ENCODE data around the gene PTPRN2.

PTPRN2 gene

GRCh38 chr7:157622000-157622399, 965.6 kb downstream of the PTPRN2 start:
- no peak overlapping the region for H3K4me3 ChIP-seq (ENCODE audit: low read depth, low read length)
- in situ Hi-C loops (cut with HindIII; ENCODE audit: low sequenced_read_pairs) = no loop called here
- no peak for TF ChIP-seq CTCF (IDR thresholded peaks at IDR 0.05; ENCODE audit: low read depth, low read length, missing control alignments)
- DNase-seq (ENCODE audit: low read depth) = no peak

GRCh38 chr7:157621131-157621681, 966.4 kb downstream of the PTPRN2 start:
- TF ChIP-seq CTCF (IDR thresholded peaks at IDR 0.05; ENCODE audit: low read depth, low read length, missing control alignments) = no peak
- no peak overlapping the region for H3K4me3 ChIP-seq (ENCODE audit: low read depth, low read length)
- in situ Hi-C loops (cut with HindIII; ENCODE audit: low sequenced_read_pairs) = no loop called here
- no peak for DNase-seq (ENCODE audit: low read depth)

GRCh38 chr7:157620616-157621015, 967.0 kb downstream of the PTPRN2 start:
- no peak for TF ChIP-seq CTCF (IDR thresholded peaks at IDR 0.05; ENCODE audit: low read depth, low read length, missing control alignments)
- in situ Hi-C loops (cut with HindIII; ENCODE audit: low sequenced_read_pairs) = no loop called here
- DNase-seq (ENCODE audit: low read depth) = no peak
- no peak overlapping the region for H3K4me3 ChIP-seq (ENCODE audit: low read depth, low read length)

- in situ Hi-C loops (cut with HindIII; ENCODE audit: low sequenced_read_pairs) = no loop called here
- TF ChIP-seq CTCF (IDR thresholded peaks at IDR 0.05; ENCODE audit: low read depth, low read length, missing control alignments) = no peak
- no peak for DNase-seq (ENCODE audit: low read depth)
- H3K4me3 ChIP-seq (ENCODE audit: low read depth, low read length) = no peak overlapping the region
These were observed 967.7 kb downstream of the PTPRN2 start for GRCh38 chr7:157619753-157620525.

GRCh38 chr7:157618823-157619606, 968.6 kb downstream of the PTPRN2 start:
- DNase-seq (ENCODE audit: low read depth) = no peak
- H3K4me3 ChIP-seq (ENCODE audit: low read depth, low read length) = no peak overlapping the region

More at GRCh38 chr7:157618823-157619606, 968.6 kb downstream of the PTPRN2 start:
- no peak for TF ChIP-seq CTCF (IDR thresholded peaks at IDR 0.05; ENCODE audit: low read depth, low read length, missing control alignments)
- in situ Hi-C loops (cut with HindIII; ENCODE audit: low sequenced_read_pairs) = no loop called here

All from astrocyte of the cerebellum (primary cell).